Measurements from ENCODE around the gene HOXA13.
A peak's percentile ranks its signal among the peaks of the same experiment; 100 is the strongest.

The HOXA13 gene

DNA sequence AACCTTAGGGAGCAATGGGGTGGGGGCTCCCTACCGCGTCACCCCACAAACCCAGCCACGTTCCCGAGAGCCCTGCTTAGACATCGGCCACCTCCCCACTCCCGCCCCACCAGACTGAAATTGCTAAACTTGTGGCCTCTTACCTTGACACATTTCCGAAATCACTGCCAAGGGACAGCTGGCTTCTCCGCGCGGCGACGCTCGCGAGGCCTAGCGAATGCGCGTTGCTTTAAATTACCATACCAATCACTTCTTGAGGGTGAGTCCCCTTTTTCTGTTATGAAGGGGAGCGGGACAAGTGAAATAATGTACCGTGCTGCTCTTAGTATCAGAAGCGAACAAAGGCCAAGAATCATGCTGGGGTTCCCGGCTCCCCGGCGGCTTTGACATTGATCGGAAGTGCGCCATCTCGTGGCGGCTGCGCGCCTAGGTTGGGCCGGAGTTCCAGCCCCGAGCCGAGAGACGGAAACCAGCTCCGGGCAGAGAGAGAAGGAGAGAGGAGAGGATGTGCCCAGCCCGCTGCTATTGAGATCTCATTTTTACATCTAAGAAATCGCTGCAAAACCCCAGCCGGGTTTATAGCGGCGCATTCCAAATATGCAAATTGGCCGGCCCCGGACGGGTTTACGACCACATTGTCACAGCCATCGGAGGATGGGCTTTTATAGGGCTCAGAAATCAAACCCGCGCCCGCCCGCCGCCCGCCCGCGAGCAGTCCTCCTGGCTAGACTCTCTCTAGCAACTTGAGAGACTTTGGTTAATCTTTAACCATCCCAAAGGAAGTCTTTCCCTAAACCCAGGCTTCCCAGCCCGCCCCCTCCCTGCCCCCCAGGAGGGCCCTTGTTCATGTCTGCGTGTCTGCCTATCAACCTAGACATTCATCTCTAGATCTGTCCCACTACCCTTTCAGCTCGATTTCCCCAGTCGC is 20.1 kb downstream of the HOXA13 start:
- TF ChIP-seq, protein P1, sequence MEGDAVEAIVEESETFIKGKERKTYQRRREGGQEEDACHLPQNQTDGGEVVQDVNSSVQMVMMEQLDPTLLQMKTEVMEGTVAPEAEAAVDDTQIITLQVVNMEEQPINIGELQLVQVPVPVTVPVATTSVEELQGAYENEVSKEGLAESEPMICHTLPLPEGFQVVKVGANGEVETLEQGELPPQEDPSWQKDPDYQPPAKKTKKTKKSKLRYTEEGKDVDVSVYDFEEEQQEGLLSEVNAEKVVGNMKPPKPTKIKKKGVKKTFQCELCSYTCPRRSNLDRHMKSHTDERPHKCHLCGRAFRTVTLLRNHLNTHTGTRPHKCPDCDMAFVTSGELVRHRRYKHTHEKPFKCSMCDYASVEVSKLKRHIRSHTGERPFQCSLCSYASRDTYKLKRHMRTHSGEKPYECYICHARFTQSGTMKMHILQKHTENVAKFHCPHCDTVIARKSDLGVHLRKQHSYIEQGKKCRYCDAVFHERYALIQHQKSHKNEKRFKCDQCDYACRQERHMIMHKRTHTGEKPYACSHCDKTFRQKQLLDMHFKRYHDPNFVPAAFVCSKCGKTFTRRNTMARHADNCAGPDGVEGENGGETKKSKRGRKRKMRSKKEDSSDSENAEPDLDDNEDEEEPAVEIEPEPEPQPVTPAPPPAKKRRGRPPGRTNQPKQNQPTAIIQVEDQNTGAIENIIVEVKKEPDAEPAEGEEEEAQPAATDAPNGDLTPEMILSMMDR (IDR thresholded peaks at IDR 0.05; ENCODE audit: low read depth, low read length), result peak; percentile 90
- in situ Hi-C loops (cut with HindIII; ENCODE audit: low sequenced_read_pairs), result no loop called here
- no peak overlapping the region for H3K4me3 ChIP-seq (ENCODE audit: low read depth, low read length)
- peak; percentile 55 for DNase-seq (ENCODE audit: low read depth, low spot score)

DNA sequence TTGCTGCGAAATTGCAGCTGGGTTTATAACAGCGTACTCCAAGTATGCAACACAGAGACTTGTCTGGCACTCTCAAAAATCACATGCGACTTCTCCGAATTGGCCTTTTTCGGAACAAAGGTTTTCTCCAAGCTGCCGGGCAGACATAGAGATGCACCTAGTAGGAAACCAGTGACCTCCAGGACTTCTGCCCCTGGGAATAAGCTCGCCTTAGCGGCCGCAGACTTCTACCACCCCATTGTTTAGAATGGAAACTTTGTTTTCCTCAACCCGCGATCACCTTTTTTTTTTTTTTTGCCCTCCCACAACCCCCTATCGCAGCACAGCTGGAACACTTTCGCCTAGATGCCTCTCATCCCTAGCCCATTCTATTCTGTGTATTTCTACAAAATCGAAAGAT is 20.9 kb downstream of the HOXA13 start:
- no peak overlapping the region for H3K4me3 ChIP-seq (ENCODE audit: low read depth, low read length)
- in situ Hi-C loops (cut with HindIII; ENCODE audit: low sequenced_read_pairs), result no loop called here
- TF ChIP-seq, protein P1 (IDR thresholded peaks at IDR 0.05; ENCODE audit: low read depth, low read length), result no peak
- DNase-seq (ENCODE audit: low read depth, low spot score), result no peak

DNA sequence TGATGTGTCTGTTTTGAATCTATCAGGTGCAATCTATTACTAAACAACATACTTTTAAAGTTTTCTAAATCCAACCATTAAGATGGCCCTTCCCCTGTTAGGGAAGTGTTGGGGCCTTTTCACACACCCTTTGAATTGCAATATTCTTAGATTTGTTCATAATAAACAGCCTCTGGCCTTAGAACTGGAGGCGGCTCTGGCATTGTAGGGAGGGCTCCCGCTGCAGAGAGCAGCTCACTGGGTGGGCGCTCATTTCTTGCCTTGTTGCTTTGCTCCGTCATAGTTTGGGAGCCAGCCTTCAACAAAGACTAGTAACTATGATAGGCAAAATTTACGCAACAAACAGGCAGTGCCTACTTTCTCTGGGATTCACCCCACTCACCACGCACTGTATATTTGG is 21.5 kb downstream of the HOXA13 start:
- TF ChIP-seq, protein P1 (IDR thresholded peaks at IDR 0.05; ENCODE audit: low read depth, low read length), result no peak
- in situ Hi-C loops (cut with HindIII; ENCODE audit: low sequenced_read_pairs), result no loop called here
- H3K4me3 ChIP-seq (ENCODE audit: low read depth, low read length), result no peak overlapping the region
- no peak for DNase-seq (ENCODE audit: low read depth, low spot score)

DNA sequence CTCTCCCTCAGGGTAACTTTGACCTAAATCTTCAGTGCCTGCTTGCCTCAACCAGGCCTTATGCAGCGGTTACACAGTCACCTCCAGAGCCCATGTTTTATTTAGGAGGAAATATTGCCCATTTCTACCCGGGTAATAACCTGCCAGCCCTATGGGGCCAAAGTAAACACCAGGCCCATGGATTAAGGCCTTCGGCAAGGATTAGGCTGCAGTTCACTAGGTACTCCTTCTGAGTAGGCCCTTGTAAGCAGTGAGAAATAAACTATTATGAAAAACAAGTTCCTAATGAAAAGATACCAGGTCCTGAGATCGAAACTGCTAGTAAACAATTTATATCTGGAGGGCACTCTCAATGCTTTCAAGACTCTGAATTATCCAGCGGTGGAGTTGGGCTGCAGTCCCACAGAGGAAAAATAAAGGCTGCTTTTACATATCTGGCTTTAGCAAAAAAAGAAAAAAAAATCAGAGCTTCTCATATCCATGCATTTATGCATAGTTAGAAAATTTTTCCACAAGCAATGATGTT is 22.0 kb downstream of the HOXA13 start:
- TF ChIP-seq, protein P1 (IDR thresholded peaks at IDR 0.05; ENCODE audit: low read depth, low read length), result no peak
- in situ Hi-C loops (cut with HindIII; ENCODE audit: low sequenced_read_pairs), result no loop called here
- no peak overlapping the region for H3K4me3 ChIP-seq (ENCODE audit: low read depth, low read length)
- DNase-seq (ENCODE audit: low read depth, low spot score), result no peak

DNA sequence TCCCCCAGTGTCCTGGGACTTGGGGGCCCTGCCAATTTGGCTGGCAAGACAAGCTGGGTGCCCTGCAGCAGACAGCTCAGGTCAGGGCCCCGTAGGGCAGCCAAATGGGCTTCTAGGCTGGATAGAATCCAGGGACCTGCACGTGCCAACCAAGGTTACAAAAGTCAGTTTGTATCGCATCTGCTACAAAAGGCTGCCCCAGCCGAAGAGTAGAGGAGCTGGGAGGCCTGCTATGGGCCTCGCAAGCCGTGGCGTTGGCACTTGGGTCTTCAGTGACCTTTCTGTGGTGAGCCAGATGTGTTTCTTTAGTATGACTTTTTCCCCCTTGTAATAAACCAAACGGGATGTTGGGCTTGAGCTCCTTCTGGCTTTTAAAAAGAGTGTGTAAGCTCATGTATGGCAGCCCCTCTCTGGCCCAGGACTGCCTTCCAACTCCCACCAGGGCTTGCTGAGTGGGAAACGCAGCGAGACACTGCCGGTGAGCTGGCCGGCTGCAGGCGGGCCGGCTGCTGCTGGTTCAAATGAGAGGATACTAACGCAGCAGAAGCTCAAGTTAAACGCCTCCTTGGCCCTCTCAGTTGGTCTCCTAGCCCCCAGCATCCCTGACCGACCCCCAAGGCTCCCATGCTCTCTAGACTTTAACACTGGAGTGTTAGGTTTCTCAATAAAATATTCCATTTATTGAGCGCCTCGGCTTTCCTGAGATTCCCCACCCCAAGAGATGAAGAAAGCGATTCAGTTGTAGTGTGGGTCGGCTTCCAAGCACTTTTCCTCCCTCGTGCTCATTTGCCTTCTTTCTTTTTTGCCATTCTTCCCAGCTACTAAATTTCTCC is 22.7 kb downstream of the HOXA13 start:
- no peak for DNase-seq (ENCODE audit: low read depth, low spot score)
- no peak overlapping the region for H3K4me3 ChIP-seq (ENCODE audit: low read depth, low read length)
- TF ChIP-seq, protein P1 (IDR thresholded peaks at IDR 0.05; ENCODE audit: low read depth, low read length), result no peak
- in situ Hi-C loops (cut with HindIII; ENCODE audit: low sequenced_read_pairs), result no loop called here

DNA sequence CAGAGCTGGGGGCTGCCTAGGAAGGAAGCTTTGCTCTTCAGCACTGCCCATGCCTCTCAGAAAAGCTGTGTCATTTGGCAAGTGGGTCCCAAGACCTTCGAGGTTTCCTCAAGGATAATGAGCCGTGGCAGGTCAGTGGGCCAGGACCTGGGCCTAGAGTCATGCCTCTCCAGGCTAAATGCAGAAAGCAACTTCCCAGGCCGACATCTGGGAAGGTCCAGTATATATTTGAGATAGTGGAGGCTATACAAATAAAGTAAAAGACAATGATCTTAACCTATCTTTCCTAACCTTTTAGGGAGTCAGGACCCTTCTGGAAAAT is 23.4 kb downstream of the HOXA13 start:
- no peak for DNase-seq (ENCODE audit: low read depth, low spot score)
- H3K4me3 ChIP-seq (ENCODE audit: low read depth, low read length), result no peak overlapping the region
- TF ChIP-seq, protein P1 (IDR thresholded peaks at IDR 0.05; ENCODE audit: low read depth, low read length), result no peak
- in situ Hi-C loops (cut with HindIII; ENCODE audit: low sequenced_read_pairs), result no loop called here
